H54 (cell line): ENCODE data around the gene BHLHA15.

Experiments used
- DNase-seq: peaks from one replicate; pipeline ENCODE4 v3.0.0; 2011; ENCODE audit warnings: low spot score, mixed read lengths; ENCODE audit not compliant: insufficient read length
- FAIRE-seq: peaks from 3 replicates; lab custom pipeline; 2011; peaks lifted over from hg19 to GRCh38; lab: Jason Lieb, UNC
- POLR2A ChIP-seq: IDR thresholded peaks from 2 replicates; pipeline ENCODE4 v1.6.1; 2011; ENCODE audit warnings: low read depth, mild to moderate bottlenecking, low read length

BHLHA15 gene

GRCh38 chr7:98175260-98175940, 35.8 kb upstream of the BHLHA15 start:
- TF ChIP-seq POLR2A, result no peak
- DNase-seq (no peak), FAIRE-seq (no peak)

- FAIRE-seq, result no peak
- DNase-seq, result no peak
- no peak for TF ChIP-seq POLR2A
These were observed 33.7 kb upstream of the BHLHA15 start for GRCh38 chr7:98177553-98177952.

DNA sequence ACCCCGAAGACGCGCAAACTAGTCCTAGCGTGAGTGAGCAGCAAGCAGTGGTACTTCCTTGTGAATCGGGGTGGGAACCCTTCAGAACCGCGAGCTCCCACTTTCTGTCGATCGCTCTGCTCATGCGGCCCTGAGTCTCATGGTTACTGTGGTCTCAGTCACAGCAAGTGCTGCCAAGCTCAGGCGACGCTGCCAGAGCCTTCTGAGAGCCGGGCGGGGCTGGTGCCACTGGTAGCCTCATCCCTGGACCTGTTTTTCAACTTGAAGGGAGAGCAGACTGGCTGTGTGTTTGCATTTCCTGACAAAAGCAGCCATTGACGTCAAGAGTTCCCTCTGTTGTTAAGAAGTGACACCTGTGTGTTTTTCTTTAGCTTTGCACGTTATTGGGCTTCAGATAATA, 32.9 kb upstream of the BHLHA15 start:
- FAIRE-seq, result no peak

DNA sequence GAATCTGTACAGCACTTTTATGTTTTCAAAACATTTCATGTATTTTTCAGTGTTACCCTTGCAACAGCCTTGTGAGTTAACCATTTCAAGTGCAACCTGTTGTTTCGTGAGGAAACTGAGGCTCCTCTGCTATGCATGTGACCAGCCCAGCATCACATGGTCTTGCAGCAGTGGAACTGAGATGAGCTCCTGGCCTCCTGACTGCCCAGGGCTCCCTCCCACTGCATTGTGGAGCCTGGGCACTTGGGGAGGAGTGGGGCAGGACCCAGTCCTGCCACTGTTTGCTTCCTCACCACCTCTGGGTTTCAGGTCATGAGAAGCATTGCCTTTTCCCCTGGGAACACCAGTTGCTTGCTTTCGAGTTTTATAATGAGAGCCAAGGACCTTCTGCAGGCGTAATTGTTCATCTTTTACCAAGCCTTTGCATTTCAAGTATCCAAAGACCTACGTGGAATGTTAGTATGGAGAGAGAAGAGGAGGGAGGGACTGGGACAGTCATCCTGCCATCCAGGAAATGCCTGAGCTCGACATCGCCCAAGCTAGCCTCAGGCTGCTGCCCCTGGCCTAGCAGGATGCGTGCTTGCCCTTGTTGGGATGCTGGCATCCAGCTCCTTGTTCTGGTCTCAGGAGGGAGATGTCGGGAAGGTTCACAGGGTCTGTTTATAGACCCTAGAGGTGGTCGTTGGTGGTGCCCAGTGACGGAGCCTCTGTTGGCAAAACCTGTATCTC, 32.3 kb upstream of the BHLHA15 start:
- TF ChIP-seq POLR2A, result no peak
- FAIRE-seq, result no peak
- DNase-seq, result no peak

More for the DNA sequence above, 32.9 kb upstream of the BHLHA15 start:
- no peak for DNase-seq
- TF ChIP-seq POLR2A, result no peak

DNA sequence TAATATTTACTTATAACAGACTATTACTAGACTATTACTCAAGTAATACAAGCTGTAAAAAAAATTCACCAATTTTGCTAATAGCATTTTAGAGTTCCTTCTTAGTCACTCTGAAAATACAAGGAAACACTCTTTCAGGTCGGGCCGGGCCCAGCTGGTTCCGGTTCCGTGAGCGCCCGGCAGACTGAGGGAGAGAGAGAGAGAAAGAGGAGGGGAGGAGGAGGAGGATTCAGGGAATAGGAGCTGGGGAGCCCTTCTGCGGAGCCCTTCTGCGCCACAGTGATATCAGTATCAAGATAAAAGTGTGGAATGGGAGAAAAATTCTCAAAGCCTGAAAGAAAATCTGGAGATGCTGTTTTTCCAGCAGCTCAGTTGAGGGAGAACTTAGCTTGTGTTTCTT, 30.5 kb upstream of the BHLHA15 start:
- no peak for FAIRE-seq

DNA sequence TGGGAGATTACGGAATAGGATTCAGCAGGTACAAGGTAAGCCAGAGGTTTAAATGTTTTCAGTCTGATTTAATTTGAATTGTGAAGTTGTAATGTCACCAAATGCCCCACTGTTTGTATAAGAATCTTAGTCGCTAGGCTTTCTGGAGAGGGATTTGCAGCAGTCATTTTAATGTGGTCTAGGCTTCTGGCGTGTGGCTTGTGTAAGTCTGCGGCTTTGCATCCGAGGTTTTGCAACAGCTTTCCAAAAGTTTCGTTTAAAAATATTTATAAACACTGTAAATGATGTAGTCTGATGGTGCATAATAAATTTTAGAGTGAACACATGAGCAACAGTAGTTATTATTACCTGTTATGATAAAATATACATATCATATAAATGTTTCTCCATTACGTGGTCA, 26.1 kb upstream of the BHLHA15 start:
- DNase-seq (no peak), FAIRE-seq (no peak)
- no peak for TF ChIP-seq POLR2A

More for the DNA sequence above, 30.5 kb upstream of the BHLHA15 start:
- DNase-seq, result no peak
- TF ChIP-seq POLR2A, result no peak

- no peak for DNase-seq
- FAIRE-seq, result no peak
- no peak for TF ChIP-seq POLR2A
These were observed 24.6 kb upstream of the BHLHA15 start for GRCh38 chr7:98186452-98187137.

DNA sequence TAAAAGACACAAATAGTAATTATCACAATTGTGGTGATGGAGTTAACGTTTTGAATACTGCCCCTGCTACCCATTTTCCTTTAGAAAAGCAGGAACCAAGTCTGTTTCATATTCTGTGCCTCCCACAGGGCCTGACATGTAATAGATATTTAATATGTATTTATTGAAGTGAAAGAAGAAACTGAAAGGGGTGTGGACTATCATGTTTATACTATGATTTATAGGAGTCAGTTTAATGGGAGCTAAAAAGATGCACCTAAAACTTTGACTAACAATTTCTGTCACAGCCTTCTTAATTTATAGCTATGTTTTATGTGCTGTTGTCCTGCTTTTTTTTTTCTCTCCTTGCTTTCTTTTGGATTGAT, 24.1 kb upstream of the BHLHA15 start:
- FAIRE-seq, result no peak
- no peak for DNase-seq
- no peak for TF ChIP-seq POLR2A

GRCh38 chr7:98189559-98189958, 21.7 kb upstream of the BHLHA15 start:
- DNase-seq (no peak), FAIRE-seq (no peak)
- no peak for TF ChIP-seq POLR2A

- no peak for FAIRE-seq
- no peak for TF ChIP-seq POLR2A
- no peak for DNase-seq
These were observed 19.4 kb upstream of the BHLHA15 start for GRCh38 chr7:98191668-98192431.

DNA sequence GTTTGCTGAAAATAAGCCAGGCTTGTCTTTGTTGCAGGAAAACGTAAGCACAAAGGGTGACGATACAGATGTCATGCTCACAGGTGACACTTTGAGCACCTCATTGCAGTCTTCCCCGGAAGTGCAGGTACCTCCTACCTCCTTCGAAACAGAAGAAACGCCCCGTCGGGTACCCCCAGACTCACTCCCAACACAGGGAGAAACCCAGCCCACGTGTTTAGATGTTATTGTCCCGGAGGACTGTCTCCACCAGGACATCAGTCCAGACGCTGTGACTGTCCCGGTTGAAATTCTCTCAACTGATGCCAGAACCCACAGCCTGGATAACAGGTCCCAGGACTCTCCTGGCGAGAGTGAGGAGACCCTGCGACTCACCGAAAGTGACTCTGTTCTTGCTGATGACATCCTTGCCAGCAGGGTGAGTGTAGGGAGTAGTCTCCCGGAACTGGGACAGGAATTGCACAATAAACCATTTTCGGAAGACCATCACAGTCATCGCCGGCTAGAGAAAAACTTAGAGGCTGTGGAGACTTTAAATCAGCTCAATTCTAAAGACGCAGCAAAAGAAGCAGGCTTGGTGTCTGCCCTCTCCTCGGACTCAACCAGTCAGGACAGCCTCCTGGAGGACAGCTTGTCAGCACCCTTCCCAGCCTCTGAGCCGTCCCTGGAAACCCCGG, 18.3 kb upstream of the BHLHA15 start:
- FAIRE-seq, result no peak
- DNase-seq, result no peak
- no peak for TF ChIP-seq POLR2A

- no peak for DNase-seq
- no peak for FAIRE-seq
These were observed 17.6 kb upstream of the BHLHA15 start for GRCh38 chr7:98193474-98194180.

DNA sequence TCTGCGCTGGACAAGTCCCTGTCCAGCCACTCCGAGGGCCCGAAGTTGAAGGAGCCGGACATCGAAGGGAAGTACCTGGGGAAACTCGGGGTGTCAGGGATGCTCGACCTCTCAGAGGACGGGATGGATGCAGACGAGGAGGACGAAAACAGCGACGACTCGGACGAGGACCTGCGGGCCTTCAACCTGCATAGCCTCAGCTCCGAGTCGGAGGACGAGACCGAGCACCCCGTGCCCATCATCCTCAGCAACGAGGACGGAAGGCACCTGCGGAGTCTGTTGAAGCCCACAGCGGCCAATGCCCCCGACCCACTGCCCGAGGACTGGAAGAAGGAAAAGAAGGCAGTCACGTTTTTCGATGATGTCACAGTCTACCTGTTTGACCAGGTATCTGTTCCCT, 17.1 kb upstream of the BHLHA15 start:
- DNase-seq, result no peak
- no peak for TF ChIP-seq POLR2A
- FAIRE-seq, result no peak

More at GRCh38 chr7:98193474-98194180, 17.6 kb upstream of the BHLHA15 start:
- TF ChIP-seq POLR2A, result no peak
